K562 (cell line): ENCODE measurements around the gene OSBPL3. TPM values are rescaled to one million over a fixed set of nuclear protein-coding genes. Genes with fewer than 3 reads are reported as not detected.

ENCODE experiments used
- CSDE1 ChIP-seq, 2 experiments: fragments of 450-650 bp; IDR thresholded peaks; 2 replicates each; pipeline ENCODE4 v1.6.1; 2016; ENCODE audit warnings: mild to moderate bottlenecking in 1 of 2
- DMBX1 ChIP-seq: fragments of 250-450 bp; sonication (Bioruptor Pico); IDR thresholded peaks from 2 replicates; pipeline ENCODE4 v1.8.0; 2022; ENCODE audit warnings: inconsistent platforms, mild to moderate bottlenecking, moderate library complexity, borderline replicate concordance
- FOXP1 ChIP-seq: sonication (generic); formaldehyde crosslinking; IDR thresholded peaks from 2 replicates; pipeline ENCODE4 v1.8.0; 2022; ENCODE audit warnings: mild to moderate bottlenecking, missing genetic modification reagents
- HNRNPL ChIP-seq: fragments of 200-400 bp; formaldehyde crosslinking; IDR thresholded peaks from 2 replicates; pipeline ENCODE4 v1.6.1; 2017; ENCODE audit warnings: low read depth, mild to moderate bottlenecking, low read length
- KDM2B ChIP-seq: fragments of 250-450 bp; sonication (Bioruptor Pico); IDR thresholded peaks from 2 replicates; pipeline ENCODE4 v1.8.0; 2021; ENCODE audit warnings: mild to moderate bottlenecking, moderate library complexity
- L3MBTL2 ChIP-seq: fragments of 450-650 bp; IDR thresholded peaks from 2 replicates; pipeline ENCODE4 v1.6.1; 2016; ENCODE audit warnings: mild to moderate bottlenecking, moderate library complexity
- LEF1 ChIP-seq: fragments of 450-650 bp; IDR thresholded peaks from 2 replicates; pipeline ENCODE4 v1.6.1; 2016; ENCODE audit warnings: mild to moderate bottlenecking
- MEIS2 ChIP-seq: fragments of 450-650 bp; IDR thresholded peaks from 2 replicates; pipeline ENCODE4 v1.6.1; 2014; ENCODE audit warnings: mild to moderate bottlenecking; ENCODE audit not compliant: partially characterized antibody
- MYNN ChIP-seq, 2 experiments: sonication (generic); formaldehyde crosslinking in 1 of 2; IDR thresholded peaks; 2 replicates each; pipeline versions ENCODE4 v1.5.0 to v1.6.1; 2016 to 2020; ENCODE audit warnings: antibody characterized with exemption in 1 of 2, missing genetic modification reagents in 1 of 2
- NCOR1 ChIP-seq: fragments of 450-650 bp; IDR thresholded peaks from 2 replicates; pipeline ENCODE4 v1.6.1; 2016; ENCODE audit warnings: mild to moderate bottlenecking, moderate library complexity
- NFATC3 ChIP-seq: fragments of 450-650 bp; IDR thresholded peaks from 2 replicates; pipeline ENCODE4 v1.6.1; 2017; ENCODE audit warnings: mild to moderate bottlenecking
- POLR3A ChIP-seq: IDR thresholded peaks from 2 replicates; pipeline ENCODE4 v1.6.1; 2011; ENCODE audit warnings: borderline replicate concordance, mild to moderate bottlenecking, moderate library complexity; ENCODE audit not compliant: insufficient read length, insufficient read depth; ENCODE audit errors: extremely low read depth
- SMARCC2 ChIP-seq: fragments of 450-650 bp; IDR thresholded peaks from 2 replicates; pipeline ENCODE4 v1.6.1; 2017; ENCODE audit warnings: antibody characterized with exemption, moderate library complexity, mild to moderate bottlenecking, low read depth
- SREBF1 ChIP-seq: fragments of 150-350 bp; IDR thresholded peaks from 2 replicates; pipeline ENCODE4 v1.6.1; 2014; ENCODE audit warnings: antibody characterized with exemption, low read depth, low read length, borderline replicate concordance
- TBP ChIP-seq: optimal IDR thresholded peaks from 2 replicates; pipeline ENCODE3; 2011; ENCODE audit warnings: low read depth, low read length, improper control_type of control experiment
- TCFL5 ChIP-seq: fragments of 250-450 bp; sonication (Bioruptor Pico); conservative IDR thresholded peaks from 2 replicates; pipeline ENCODE4 v1.6.1; 2021; ENCODE audit warnings: mild to moderate bottlenecking, moderate library complexity, matching md5 sums
- YY1 ChIP-seq, 3 experiments: IDR thresholded peaks; 2 replicates each; pipeline ENCODE4 v1.6.1; 2011; ENCODE audit warnings: low read length in 2 of 3, mild to moderate bottlenecking in 2 of 3, moderate library complexity in 2 of 3, borderline replicate concordance in 1 of 3, control low read depth in 1 of 3, low read depth in 1 of 3; ENCODE audit not compliant: insufficient read depth in 3 of 3, insufficient replicate concordance in 2 of 3, control insufficient read depth in 1 of 3, insufficient read length in 1 of 3; ENCODE audit errors: extremely low read depth in 1 of 3
- ZC3H11A ChIP-seq: IDR thresholded peaks from 2 replicates; pipeline ENCODE4 v1.6.1; 2012; ENCODE audit warnings: low read depth, low read length, improper control_type of control experiment
- ZFP1 ChIP-seq: fragments of 450-650 bp; formaldehyde crosslinking; IDR thresholded peaks from 2 replicates; pipeline ENCODE4 v1.4.0; 2020; ENCODE audit warnings: mild to moderate bottlenecking, mixed read lengths
- ZNF324 ChIP-seq: fragments of 250-450 bp; sonication (Bioruptor Pico); IDR thresholded peaks from 2 replicates; pipeline ENCODE4 v1.4.0; 2020; ENCODE audit warnings: mild to moderate bottlenecking
- ZNF766 ChIP-seq: fragments of 200-800 bp; sonication (Bioruptor generic); conservative IDR thresholded peaks from 2 replicates; pipeline ENCODE4 v1.6.1; 2016; ENCODE audit warnings: missing genetic modification characterization, missing compliant biosample characterization
- polyA plus RNA-seq, 8 experiments: library from polyadenylated mRNA; depleted of rRNA in 4 of 8; stranded (reverse) in 5 of 8; unstranded in 3 of 8; fragments of >200 nt; fragmentation: Nextera tagmentation in 2 of 8; fragmentation: Illumina TruSeq in 1 of 8; extraction: Ambion mirVana in 2 of 8; extraction: Trizol in 1 of 8; gene quantifications; 2 replicates each; pipeline versions ENCODE4 v1.2.1 to v1.2.3, GENCODE V29; 2011 to 2014; ENCODE audit warnings: inconsistent platforms in 1 of 8, missing spikeins in 1 of 8
- total RNA-seq, 7 experiments: library from RNA; depleted of rRNA in 6 of 7; stranded (reverse); fragments of >200 nt in 6 of 7; fragmentation: Illumina TruSeq in 2 of 7; extraction: Trizol in 2 of 7; gene quantifications; 2 replicates each; pipeline versions ENCODE4 v1.2.1 to v1.2.3, GENCODE V29; 2011 to 2021; ENCODE audit warnings: low replicate concordance in 1 of 7
- TF ChIP-seq, protein P1 (sequence below): fragments of 450-650 bp; conservative IDR thresholded peaks from 2 replicates; pipeline ENCODE4 v1.6.1; 2016; ENCODE audit warnings: missing genetic modification characterization, low read depth, mild to moderate bottlenecking, missing compliant biosample characterization, moderate library complexity
- TF ChIP-seq, protein P2 (sequence below), 2 experiments: fragments of 250-450 bp in 1 of 2; fragments of 450-650 bp in 1 of 2; sonication (Bioruptor Pico) in 1 of 2; IDR thresholded peaks; 2 replicates each; pipeline versions ENCODE4 v1.6.1 to v1.8.0; 2016 to 2021; ENCODE audit warnings: mild to moderate bottlenecking in 2 of 2, moderate library complexity in 2 of 2, missing compliant biosample characterization in 1 of 2, missing genetic modification characterization in 1 of 2
- TF ChIP-seq, protein P3 (sequence below): fragments of 450-650 bp; IDR thresholded peaks from 2 replicates; pipeline ENCODE4 v1.6.1; 2016
- TF ChIP-seq, protein P4 (sequence below): sonication (generic); formaldehyde crosslinking; IDR thresholded peaks from 2 replicates; pipeline ENCODE4 v1.8.0; 2022; ENCODE audit warnings: mild to moderate bottlenecking, low read depth, missing genetic modification reagents

The OSBPL3 gene
- total and polyA plus RNA-seq, 9 of the 15 experiments (the other 6 are each of a cell fraction or from before 2014, with no cell fraction given), result 4.8 to 37.2 (median 26.5) TPM

DNA sequence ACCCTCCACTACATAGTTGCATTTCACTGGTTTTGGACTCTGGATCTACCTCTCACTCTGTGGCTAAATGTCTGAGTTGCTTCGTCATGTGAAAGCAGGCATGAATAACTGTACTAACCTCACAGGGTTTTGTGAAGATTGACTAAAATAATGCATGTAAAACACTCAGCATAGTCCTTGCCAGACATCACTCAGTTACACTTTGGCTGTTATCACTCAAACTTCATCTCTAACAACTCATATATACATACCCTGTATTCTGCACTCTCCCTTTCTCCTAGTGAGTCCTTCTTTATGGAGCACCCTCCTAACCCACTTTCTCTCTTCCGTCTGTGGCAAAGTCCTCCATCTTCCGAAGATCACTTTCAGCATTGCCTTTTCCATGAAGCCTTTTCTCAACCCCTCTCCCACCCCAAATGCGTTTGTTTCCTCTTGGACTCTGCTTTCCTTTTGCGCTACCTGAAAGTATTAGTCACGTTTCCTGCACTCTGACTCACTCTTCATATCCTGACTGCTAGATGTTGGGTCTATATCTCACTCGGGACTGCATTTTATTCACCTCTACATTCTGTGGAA, 72.6 kb downstream of the OSBPL3 start (continued):
- TF ChIP-seq TBP (no peak), SMARCC2 (peak; percentile 77; the same call in 1 of the 2 replicates), SREBF1 (no peak), HNRNPL (no peak), ZC3H11A (no peak), FOXP1 (no peak), DMBX1 (CRISPR knock-in tag) (0 out of 2 replicates have a peak, but pooled peaks have one; percentile 35), KDM2B (CRISPR knock-in tag) (no peak), L3MBTL2 (no peak), ZFP1 (no peak), ZNF766 (CRISPR knock-in tag) (no peak), NFATC3 (no peak), YY1 (IDR thresholded peaks at IDR 0.05; ENCODE audit: borderline replicate concordance in 1 of 3, control insufficient read depth in 1 of 3, extremely low read depth in 1 of 3, insufficient read depth in 3 of 3, insufficient read length in 1 of 3, insufficient replicate concordance in 2 of 3, low read depth in 1 of 3, low read length in 2 of 3) (peak in 1 of 3 experiments; percentile 31), LEF1 (peak; percentile 78; the same call in 1 of the 2 replicates), MYNN (IDR thresholded peaks at IDR 0.05) (no peak), MYNN (CRISPR knock-in tag; IDR thresholded peaks at IDR 0.05) (no peak), NCOR1 (no peak), POLR3A (no peak), MEIS2 (peak; percentile 53), ZNF324 (CRISPR knock-in tag) (no peak), CSDE1 (IDR thresholded peaks at IDR 0.05) (no peak), TCFL5 (CRISPR knock-in tag) (no peak)
- TF ChIP-seq, protein P1, sequence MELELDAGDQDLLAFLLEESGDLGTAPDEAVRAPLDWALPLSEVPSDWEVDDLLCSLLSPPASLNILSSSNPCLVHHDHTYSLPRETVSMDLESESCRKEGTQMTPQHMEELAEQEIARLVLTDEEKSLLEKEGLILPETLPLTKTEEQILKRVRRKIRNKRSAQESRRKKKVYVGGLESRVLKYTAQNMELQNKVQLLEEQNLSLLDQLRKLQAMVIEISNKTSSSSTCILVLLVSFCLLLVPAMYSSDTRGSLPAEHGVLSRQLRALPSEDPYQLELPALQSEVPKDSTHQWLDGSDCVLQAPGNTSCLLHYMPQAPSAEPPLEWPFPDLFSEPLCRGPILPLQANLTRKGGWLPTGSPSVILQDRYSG (tag), result no peak
- TF ChIP-seq, protein P2, sequence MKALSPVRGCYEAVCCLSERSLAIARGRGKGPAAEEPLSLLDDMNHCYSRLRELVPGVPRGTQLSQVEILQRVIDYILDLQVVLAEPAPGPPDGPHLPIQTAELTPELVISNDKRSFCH (CRISPR knock-in tag; IDR thresholded peaks at IDR 0.05), result no peak
- TF ChIP-seq, protein P2 (tag; IDR thresholded peaks at IDR 0.05), result no peak
- TF ChIP-seq, protein P3, sequence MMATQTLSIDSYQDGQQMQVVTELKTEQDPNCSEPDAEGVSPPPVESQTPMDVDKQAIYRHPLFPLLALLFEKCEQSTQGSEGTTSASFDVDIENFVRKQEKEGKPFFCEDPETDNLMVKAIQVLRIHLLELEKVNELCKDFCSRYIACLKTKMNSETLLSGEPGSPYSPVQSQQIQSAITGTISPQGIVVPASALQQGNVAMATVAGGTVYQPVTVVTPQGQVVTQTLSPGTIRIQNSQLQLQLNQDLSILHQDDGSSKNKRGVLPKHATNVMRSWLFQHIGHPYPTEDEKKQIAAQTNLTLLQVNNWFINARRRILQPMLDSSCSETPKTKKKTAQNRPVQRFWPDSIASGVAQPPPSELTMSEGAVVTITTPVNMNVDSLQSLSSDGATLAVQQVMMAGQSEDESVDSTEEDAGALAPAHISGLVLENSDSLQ, result peak; percentile 28; the same call in 1 of the 2 replicates
- TF ChIP-seq, protein P4, sequence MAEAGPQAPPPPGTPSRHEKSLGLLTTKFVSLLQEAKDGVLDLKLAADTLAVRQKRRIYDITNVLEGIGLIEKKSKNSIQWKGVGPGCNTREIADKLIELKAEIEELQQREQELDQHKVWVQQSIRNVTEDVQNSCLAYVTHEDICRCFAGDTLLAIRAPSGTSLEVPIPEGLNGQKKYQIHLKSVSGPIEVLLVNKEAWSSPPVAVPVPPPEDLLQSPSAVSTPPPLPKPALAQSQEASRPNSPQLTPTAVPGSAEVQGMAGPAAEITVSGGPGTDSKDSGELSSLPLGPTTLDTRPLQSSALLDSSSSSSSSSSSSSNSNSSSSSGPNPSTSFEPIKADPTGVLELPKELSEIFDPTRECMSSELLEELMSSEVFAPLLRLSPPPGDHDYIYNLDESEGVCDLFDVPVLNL (CRISPR knock-in tag), result no peak
